Left ventricle myocardium superior (tissue), 1 donor: ENCODE data around the gene TRIM24. TPM values are rescaled to one million over a fixed set of nuclear protein-coding genes. Genes with fewer than 3 reads are reported as not detected.
"Not testable (repeated sequence)": the region's sequence is repeated elsewhere in the genome, so short reads cannot be mapped to it uniquely, and the experiment has no call there.

Experiments
- ATAC-seq: fragments of 200-7000 bp; cut with Tn5 transposase; one replicate; pipeline ENCODE4 v1.9.1; 2020; ENCODE audit warnings: mild to moderate bottlenecking, moderate library complexity
- DNase-seq: peaks from one replicate; pipeline ENCODE4 v3.0.0-alpha.2; 2020
- intact Hi-C: fragments of 100-400 bp; cut with micrococcal nuclease; formaldehyde crosslinking; loops from one replicate; pipeline ENCODE4 v1.11.0; 2022
- total RNA-seq: library from RNA; stranded (reverse); fragmentation: NEBNext Ultra II Directional; extraction: Animal tissue kit (Norgen Biotek cat#: 25700); gene quantifications from one replicate; pipeline ENCODE4 v1.2.1, GENCODE V29; 2021
- donor health status: DM: no; HTN: yes; CAD: no; lungs with severe emphysema.

The TRIM24 gene
- total RNA-seq, 1 donor from 2014 or later, result 18.8 TPM

GRCh38 chr7:138483531-138483930 is 23.5 kb downstream of the TRIM24 start:
- ATAC-seq, result no peak
- intact Hi-C loops, result no loop called here
- DNase-seq, result no peak

GRCh38 chr7:138485508-138485907 is 25.4 kb downstream of the TRIM24 start:
- intact Hi-C loops, DNase-seq, ATAC-seq: not testable (repeated sequence)

GRCh38 chr7:138489139-138489538 is 29.1 kb downstream of the TRIM24 start:
- ATAC-seq, DNase-seq, intact Hi-C loops: not testable (repeated sequence)

- ATAC-seq (no peak), DNase-seq (no peak)
- intact Hi-C loops, result no loop called here
Measured at GRCh38 chr7:138491612-138492386, 31.7 kb downstream of the TRIM24 start.

GRCh38 chr7:138492423-138492822 is 32.4 kb downstream of the TRIM24 start:
- ATAC-seq (no peak), DNase-seq (no peak)
- intact Hi-C loops, result no loop called here

- no peak for ATAC-seq
- intact Hi-C loops, result no loop called here
Measured at GRCh38 chr7:138493535-138493934, 33.5 kb downstream of the TRIM24 start.

GRCh38 chr7:138495485-138495884 is 35.4 kb downstream of the TRIM24 start:
- no peak for DNase-seq
- ATAC-seq, result no peak
- intact Hi-C loops, result no loop called here

More at GRCh38 chr7:138493535-138493934, 33.5 kb downstream of the TRIM24 start:
- DNase-seq, result no peak

- DNase-seq, result no peak
- intact Hi-C loops, result no loop called here
Measured at GRCh38 chr7:138499340-138499739, 39.3 kb downstream of the TRIM24 start.

GRCh38 chr7:138500303-138500702 is 40.2 kb downstream of the TRIM24 start:
- DNase-seq, ATAC-seq: not testable (repeated sequence)

More at GRCh38 chr7:138499340-138499739, 39.3 kb downstream of the TRIM24 start:
- ATAC-seq, result no peak

GRCh38 chr7:138500892-138501291 is 40.8 kb downstream of the TRIM24 start:
- DNase-seq (no peak), ATAC-seq (no peak)
- intact Hi-C loops, result no loop called here

More at GRCh38 chr7:138500303-138500702, 40.2 kb downstream of the TRIM24 start:
- intact Hi-C loops, result not testable (repeated sequence)

GRCh38 chr7:138502023-138502767 is 42.1 kb downstream of the TRIM24 start:
- ATAC-seq (no peak), DNase-seq (no peak)
- intact Hi-C loops, result no loop called here

- DNase-seq, result no peak
- no peak for ATAC-seq
- intact Hi-C loops, result no loop called here
Measured at GRCh38 chr7:138505361-138505873, 45.4 kb downstream of the TRIM24 start.

GRCh38 chr7:138506764-138507163 is 46.7 kb downstream of the TRIM24 start:
- ATAC-seq (no peak), DNase-seq (no peak)
- intact Hi-C loops, result no loop called here

- no peak for DNase-seq
- intact Hi-C loops, result no loop called here
Measured at GRCh38 chr7:138510003-138510402, 49.9 kb downstream of the TRIM24 start.

GRCh38 chr7:138512092-138512858 is 52.2 kb downstream of the TRIM24 start:
- intact Hi-C loops, result no loop called here
- DNase-seq (no peak), ATAC-seq (no peak)

More at GRCh38 chr7:138510003-138510402, 49.9 kb downstream of the TRIM24 start:
- no peak for ATAC-seq

GRCh38 chr7:138512885-138513284 is 52.8 kb downstream of the TRIM24 start:
- ATAC-seq (no peak), DNase-seq (no peak)
- intact Hi-C loops, result no loop called here

GRCh38 chr7:138513344-138513871 is 53.3 kb downstream of the TRIM24 start:
- DNase-seq, result no peak
- intact Hi-C loops, result no loop called here
- ATAC-seq, result no peak

GRCh38 chr7:138514044-138514443 is 54.0 kb downstream of the TRIM24 start:
- ATAC-seq, result no peak
- DNase-seq, result no peak
- intact Hi-C loops, result no loop called here

- no peak for DNase-seq
- ATAC-seq, result no peak
- intact Hi-C loops, result no loop called here
Measured at GRCh38 chr7:138515001-138515528, 55.0 kb downstream of the TRIM24 start.
